HCEC 1CT (cell line): Measurements from ENCODE around the gene GABRG2.
"Not testable (repeated sequence)": the region's sequence is repeated elsewhere in the genome, so short reads cannot be mapped to it uniquely, and the experiment has no call there.

ENCODE experiments used
- DNase-seq: peaks from one replicate; pipeline ENCODE4 v3.0.0-alpha.2; 2017

GABRG2 gene

DNA sequence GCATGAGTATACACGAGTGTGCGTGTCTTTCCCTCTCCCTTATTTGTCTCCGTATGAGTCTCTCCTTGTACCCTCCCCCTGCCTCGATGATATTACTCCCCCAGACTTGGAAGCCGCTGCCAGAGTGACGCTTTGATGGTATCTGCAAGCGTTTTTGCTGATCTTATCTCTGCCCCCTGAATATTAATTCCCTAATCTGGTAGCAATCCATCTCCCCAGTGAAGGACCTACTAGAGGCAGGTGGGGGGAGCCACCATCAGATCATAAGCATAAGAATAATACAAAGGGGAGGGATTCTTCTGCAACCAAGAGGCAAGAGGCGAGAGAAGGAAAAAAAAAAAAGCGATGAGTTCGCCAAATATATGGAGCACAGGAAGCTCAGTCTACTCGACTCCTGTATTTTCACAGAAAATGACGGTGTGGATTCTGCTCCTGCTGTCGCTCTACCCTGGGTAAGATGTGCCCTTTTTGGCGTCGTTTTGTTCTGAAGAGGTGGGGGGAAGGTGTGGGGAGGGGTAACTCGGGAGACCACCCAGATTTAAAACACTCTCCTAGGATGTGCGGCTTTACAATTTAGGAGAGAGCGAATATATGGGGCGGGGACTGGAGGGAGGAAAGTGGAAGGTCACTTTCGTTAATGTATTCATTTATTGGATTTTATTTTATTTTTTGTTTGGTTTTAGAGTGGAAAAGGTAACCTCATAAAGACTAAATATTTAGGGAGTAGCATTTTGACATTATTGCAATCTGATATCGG lies at the start of gene GABRG2:
Gene GABRG2 (plus strand): TSS at position 119 of the 757 bp plus-strand sequence. CDS start 227 bp downstream, at position 346.
- DNase-seq: no peak

- DNase-seq: no peak
Observed at GRCh38 chr5:162025312-162025711, 42.3 kb upstream of the GABRG2 start.

DNA sequence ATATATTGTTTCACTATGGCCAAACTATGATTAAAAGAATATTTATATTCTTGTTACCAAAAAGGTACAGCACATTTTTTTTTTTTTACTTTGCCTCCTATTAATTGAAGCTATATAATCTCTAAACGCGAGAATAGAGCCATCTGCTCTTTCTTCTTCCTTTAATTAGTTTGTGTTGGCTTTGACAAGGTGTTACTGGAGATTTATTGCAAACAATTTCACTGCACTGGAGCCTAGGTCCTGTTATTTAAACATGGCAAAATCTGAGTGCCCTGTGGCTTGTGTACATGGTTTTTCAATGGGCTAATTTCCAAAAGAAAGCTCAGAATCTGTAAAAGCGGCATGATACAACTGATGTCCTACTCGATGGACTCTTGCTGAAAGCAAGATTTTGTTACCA lies 40.8 kb upstream of the GABRG2 start:
- DNase-seq: no peak

- no peak for DNase-seq
Observed at GRCh38 chr5:162037431-162037830, 30.1 kb upstream of the GABRG2 start.

GRCh38 chr5:162047279-162047678 lies 20.3 kb upstream of the GABRG2 start:
- DNase-seq: no peak

DNA sequence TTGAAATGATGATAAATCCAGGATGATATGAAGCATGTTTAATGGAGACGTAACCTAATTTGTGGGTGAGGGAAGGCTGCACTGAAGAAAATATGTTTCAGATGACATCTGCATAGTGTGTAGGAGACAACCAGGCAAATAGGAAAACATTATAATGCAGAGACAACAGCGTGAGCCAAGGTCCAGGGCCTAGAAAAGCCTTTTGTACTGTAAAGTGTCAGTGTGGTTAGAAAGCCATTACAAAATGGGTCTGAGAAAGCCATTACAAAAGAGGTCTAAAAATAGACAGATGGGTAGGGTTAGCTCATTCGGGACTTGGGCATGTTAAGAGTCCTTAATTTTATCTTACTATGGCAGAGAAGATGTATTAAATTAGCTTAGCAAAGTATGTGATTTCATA lies 14.9 kb upstream of the GABRG2 start:
- DNase-seq: no peak

- not testable (repeated sequence) for DNase-seq
Observed at GRCh38 chr5:162055095-162055494, 12.5 kb upstream of the GABRG2 start.

- no peak for DNase-seq
Observed at GRCh38 chr5:162067162-162067561, 411 bp upstream of the GABRG2 start.

GRCh38 chr5:162068412-162068811 lies 839 bp downstream of the GABRG2 start:
- no peak for DNase-seq

DNA sequence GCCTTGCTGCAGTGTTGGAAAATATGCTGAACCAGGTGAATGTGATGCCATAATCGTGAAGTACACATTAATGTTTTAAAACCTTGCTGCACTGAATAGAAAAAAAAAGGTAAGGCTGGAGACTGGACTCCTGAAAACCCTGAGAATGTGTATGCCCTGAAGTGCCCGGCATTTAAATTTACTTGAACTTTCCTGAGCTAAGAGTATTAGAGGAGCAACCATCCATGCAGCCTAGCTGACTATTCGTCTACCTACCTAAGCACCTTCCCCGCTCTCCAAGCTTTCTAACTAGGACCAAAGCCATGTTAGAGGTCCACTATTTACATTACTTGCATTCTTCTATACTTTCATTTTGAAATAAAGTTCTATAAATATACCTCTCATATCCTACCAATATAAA lies 1.4 kb downstream of the GABRG2 start:
- DNase-seq: no peak

GRCh38 chr5:162078805-162079204 lies 11.2 kb downstream of the GABRG2 start:
- no peak for DNase-seq

GRCh38 chr5:162091336-162091735 lies 23.8 kb downstream of the GABRG2 start:
- DNase-seq: no peak

DNA sequence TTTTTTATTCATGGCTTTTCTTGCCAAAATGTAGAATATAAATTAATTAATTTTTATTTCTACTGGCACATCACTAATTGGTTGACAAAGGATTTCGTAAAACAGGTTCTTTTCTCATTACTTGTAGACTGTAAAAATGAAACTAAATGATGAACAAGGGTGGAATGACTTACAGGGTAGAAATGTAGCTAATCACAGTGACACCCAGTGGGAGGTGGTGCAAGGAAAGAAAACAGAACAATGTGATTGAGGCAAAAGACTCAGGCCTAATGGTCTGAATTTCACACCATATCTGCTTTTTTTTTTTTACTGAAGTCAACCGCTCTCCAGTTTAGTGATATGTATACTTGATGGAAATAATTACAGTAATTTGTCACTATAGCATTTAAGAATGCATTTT lies 28.9 kb downstream of the GABRG2 start:
- no peak for DNase-seq

DNA sequence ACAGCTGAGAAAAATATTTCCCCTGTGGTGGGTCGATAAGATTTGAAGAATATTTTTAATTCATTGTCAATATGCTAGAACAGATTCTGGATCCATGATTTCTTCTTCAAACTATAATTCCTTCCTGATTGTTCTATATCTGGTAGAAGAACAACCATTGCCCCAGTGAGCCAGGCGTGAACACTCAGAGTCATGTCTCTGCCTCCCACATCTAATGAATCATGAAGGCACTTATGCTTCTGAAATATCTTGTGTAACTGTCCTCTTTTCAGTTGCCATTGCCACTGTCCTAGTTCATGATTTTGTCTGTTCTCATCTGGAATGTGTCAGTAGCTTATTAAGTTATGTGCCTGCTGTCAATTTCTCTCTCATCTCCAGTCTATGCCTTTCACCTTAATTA lies 40.0 kb downstream of the GABRG2 start:
- DNase-seq: no peak

DNA sequence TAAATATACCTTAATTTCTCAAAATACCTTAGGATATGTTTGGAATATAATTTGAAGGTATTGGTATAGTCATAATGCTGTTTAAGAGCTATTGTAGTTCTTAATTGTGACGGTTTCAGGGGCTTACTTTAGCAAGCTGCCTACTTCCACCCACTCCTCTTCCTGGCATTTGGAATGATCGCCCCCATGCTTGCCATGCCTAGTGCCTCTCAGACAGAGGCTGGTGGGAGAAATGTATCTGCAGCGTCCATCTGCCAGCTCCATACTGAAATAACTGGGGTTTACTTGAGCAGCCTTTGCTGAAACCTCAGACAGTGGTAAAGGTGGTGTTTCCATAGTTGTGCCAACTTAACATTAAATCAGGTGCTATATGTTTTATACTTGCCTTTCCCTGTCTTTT lies 52.2 kb downstream of the GABRG2 start:
- no peak for DNase-seq

GRCh38 chr5:162128117-162128516 lies 60.5 kb downstream of the GABRG2 start:
- no peak for DNase-seq

GRCh38 chr5:162132348-162132747 lies 64.8 kb downstream of the GABRG2 start:
- DNase-seq: no peak

- DNase-seq: no peak
Observed at GRCh38 chr5:162139190-162139589, 71.6 kb downstream of the GABRG2 start.

- DNase-seq: no peak
Observed at GRCh38 chr5:162154242-162154641, 86.7 kb downstream of the GABRG2 start.

DNA sequence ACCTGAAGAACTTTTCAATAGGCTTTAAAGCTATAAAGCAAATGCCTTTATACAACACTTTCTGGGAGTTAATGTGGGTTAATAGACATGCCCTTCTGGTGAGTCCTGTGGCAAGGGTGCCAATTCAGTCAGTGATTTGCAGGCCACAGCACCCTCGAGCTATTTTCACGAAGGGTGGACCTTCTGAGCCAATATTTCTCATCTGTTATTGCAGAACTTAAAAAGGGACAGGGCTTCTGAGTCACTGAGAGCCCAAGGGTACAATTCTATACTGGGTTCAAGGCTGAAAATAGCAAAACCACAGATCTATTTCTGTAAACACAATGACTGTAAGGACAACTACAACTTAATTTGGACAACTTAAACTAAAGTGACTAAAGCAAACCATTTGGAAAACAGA lies 92.8 kb downstream of the GABRG2 start:
- DNase-seq: no peak

- DNase-seq: no peak
Observed at GRCh38 chr5:162163663-162164062, 96.1 kb downstream of the GABRG2 start.

- DNase-seq: no peak
Observed at GRCh38 chr5:162174358-162174974, 106.9 kb downstream of the GABRG2 start.

GRCh38 chr5:162187371-162187770 lies 119.8 kb downstream of the GABRG2 start:
- no peak for DNase-seq

- no peak for DNase-seq
Observed at GRCh38 chr5:162189719-162190118, 122.1 kb downstream of the GABRG2 start.

GRCh38 chr5:162193012-162193411 lies 125.4 kb downstream of the GABRG2 start:
- no peak for DNase-seq
